GM19239 (cell line): ENCODE data around the gene RGS9BP.

Experiments
- DNase-seq: peaks from one replicate; pipeline ENCODE4 v3.0.0; 2011; ENCODE audit warnings: low spot score; ENCODE audit not compliant: insufficient read length
- FAIRE-seq: peaks from 2 replicates; lab custom pipeline; 2011; peaks lifted over from hg19 to GRCh38; lab: Jason Lieb, UNC

Gene RGS9BP

DNA sequence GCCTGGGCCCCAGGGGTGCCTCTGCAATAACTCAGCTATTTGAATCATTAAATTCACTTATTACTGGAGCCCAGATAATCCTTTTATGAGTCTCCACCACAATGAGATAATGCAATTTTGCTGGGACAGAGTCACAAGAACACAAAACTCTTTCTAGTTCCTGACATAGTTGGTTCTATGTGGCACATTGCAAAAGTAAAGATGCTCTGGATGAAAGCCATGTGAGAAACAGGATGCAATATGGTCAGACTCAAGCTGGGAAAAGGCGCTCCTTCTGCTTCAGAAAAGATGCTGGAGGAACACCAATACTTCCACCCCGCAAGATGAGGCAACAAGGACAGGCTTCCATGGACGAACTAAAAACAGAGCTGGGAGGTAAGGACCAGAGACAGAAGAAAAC, 6.3 kb upstream of the RGS9BP start:
- FAIRE-seq (no peak), DNase-seq (no peak)

DNA sequence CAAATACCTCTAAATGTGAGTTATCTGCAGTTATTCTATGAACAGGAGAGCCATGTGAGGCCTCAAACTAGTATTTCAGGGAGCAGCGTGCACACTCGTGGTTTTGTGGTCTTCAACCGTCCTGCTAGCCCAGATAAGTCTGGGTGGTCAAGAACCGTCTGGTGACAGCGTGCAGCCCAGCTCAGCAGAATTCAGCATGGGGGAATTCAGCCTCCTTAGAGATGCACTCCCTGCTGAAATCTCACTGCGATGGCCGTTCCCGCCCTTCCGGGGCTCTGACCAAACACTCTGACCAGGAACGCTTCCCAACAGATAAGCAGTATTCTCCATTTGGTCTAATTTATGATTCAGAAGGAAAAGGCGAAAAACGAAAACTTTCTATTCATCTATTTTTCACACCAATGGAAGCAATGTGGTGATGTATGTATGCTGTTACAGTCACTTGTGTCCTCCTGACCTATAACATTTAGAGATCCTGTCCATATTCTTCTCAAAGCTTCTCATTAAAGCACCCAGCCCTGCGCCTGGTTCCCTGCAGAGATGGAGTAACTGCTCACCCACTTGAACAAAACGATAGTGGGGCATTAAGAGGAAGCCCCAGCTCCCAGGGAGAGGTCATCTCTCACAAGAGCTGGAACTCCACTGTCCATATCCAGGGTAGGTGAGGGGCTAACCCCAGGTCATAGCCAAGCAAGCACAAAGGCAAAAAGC, 3.6 kb upstream of the RGS9BP start:
- FAIRE-seq (no peak), DNase-seq (no peak)

DNA sequence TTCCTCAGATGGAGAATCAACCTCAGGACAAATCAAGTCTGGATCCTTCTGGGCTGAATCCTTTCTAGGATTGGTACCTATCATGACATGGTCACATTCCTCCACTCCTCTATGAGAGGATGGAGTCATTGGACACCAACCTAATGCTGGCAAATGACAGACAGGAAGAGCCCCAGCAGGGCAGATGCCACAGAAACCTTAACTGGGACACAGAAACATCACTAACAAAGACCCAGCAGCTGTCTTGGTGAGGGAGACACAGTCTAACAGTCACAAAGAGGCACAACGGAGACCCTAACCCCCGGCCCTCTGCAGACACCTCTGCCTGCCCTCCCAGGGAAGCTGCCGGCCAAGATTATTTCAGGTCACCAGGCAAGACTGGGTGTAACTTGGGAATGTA, 2.8 kb upstream of the RGS9BP start:
- DNase-seq (no peak), FAIRE-seq (no peak)

DNA sequence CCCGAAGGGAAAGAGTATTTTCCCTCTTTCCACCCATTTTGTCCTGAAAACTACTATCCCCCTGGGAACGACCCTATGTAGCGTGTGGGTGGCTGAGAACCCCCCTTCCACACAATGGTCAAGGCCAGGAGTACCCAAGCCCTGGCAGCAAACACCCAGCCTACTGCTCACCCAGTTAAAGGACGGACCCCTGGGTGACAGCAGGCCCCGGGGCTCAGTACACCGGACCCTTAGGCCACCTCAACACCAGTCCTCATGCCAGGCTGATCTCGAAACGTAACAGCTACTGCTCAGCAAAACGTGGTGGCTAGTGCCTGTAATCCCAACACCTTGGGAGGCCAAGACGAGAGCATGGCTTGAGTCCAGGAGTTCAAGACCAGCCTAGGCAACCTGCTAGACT, 2.1 kb upstream of the RGS9BP start:
- DNase-seq (no peak), FAIRE-seq (no peak)

DNA sequence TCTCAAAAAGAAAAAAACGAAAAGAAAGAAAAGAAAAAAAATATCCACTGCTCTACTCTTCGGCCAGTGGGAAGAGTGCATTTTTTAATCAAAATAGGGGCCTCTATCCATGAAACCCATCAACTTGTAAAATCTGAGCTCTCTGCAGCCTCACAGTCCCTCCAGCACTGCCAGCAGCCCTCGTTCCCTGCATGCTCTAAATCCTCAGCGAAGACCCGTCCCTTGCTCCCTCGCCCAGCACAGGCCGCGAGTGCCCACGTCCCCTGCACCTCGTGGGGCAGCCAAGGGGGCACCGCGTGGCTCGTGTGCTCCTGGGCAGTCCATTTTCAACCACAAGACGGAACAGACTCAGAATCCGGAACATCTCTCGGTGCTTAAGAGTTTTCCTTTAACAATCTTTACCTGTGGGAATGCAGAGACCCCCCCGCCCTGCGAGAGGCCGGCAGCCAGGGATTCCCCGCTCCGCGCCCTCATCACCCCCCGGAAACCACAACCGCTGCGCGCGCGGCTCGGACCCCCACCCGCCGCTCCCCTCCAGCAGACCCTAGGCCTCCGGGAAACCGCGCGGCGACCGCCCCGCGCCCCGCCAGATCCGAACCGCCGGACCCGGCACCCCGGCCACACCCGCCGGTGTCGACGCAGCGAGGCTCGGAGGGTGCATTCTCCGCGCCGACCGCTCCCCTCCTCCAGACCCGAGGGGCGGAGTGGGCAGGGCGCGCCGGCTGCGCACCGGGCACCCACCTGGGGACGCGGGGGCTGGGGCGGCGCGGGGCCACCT, 1.3 kb upstream of the RGS9BP start:
- DNase-seq (no peak), FAIRE-seq (no peak)

DNA sequence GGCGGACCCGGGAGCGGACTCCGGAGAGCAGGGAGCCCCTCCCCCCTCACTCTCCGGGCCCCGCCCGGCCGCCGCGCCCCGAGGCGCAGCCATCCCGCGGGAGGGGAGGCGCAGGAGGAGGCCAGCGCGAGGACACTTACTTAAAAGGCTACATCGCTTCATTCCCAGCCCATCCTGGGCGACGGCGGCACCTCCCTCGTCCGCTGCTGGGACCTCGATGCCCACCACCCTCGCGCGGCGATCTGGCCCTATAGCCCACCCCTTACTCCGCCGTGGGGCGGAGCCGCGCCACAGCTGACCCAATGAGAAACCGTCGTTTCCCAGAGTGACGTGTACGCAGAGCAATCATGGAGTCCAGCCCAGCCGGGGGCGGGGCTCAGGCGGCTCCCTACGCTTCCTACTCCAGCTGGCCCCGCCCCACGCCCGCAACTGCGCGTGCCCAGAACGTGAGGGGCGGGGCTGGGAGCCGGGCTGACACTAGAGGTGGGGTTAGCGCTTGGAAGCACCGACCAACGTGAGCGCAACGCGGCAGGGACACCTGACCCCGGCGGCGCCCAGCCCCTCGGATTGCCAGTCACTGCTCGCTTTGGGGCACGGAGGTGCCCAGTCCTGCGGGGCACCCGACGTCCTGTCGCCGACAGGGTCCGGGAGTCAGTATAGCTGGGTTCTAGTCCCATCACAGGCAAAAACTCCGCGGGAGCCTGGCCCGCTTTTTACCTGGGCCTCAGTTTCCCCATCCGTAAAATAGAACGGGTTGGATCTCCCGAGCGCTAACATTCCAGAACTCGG, 523 bp upstream of the RGS9BP start, which contains the start of gene ANKRD27:
Gene ANKRD27 (minus strand): TSS at position 250 of the 789 bp plus-strand sequence. CDS start 16,165 bp downstream, outside the sequence.
- peak; percentile 81 for FAIRE-seq
- peak; percentile 98 for DNase-seq

DNA sequence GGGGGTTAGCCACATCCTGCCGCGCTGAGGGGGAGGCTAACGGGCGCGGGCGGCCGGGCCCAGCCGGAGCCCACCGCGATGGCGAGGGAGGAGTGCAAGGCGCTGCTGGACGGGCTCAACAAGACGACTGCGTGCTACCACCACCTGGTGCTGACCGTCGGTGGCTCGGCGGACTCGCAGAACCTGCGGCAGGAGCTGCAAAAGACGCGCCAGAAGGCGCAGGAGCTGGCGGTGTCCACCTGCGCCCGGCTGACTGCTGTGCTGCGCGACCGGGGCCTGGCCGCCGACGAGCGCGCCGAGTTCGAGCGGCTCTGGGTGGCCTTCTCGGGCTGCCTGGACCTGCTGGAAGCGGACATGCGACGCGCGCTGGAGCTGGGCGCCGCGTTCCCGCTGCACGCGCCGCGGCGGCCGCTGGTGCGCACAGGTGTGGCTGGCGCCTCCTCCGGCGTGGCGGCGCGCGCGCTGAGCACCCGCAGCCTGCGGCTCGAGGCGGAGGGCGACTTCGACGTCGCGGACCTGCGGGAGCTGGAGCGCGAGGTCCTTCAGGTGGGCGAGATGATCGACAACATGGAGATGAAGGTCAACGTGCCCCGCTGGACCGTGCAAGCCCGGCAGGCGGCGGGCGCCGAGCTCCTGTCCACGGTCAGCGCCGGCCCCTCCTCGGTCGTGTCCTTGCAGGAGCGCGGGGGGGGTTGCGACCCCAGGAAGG, 692 bp downstream of the RGS9BP start:
- DNase-seq (no peak), FAIRE-seq (no peak)

DNA sequence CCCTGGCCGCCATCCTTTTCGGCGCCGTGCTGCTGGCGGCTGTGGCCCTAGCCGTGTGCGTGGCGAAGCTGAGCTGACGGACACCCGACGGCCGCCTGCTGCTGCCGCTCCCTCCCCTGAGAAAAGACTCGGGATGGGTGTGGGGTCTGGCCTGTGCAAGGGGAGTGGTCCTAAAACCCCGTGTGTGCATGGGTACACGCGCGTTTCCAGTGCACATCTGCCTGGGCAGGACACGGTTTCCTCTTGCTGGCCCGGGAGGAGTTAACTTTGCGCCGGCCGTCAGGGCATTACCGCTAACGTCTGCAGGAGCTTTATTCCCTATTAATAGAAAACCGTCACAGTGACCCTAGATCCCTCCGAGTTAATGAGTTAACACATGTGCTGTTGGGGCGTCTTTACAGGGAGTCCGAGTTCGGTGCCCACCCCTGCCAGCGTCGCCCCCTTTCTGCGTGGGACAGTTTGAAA, 1.3 kb downstream of the RGS9BP start:
- DNase-seq (no peak), FAIRE-seq (no peak)

DNA sequence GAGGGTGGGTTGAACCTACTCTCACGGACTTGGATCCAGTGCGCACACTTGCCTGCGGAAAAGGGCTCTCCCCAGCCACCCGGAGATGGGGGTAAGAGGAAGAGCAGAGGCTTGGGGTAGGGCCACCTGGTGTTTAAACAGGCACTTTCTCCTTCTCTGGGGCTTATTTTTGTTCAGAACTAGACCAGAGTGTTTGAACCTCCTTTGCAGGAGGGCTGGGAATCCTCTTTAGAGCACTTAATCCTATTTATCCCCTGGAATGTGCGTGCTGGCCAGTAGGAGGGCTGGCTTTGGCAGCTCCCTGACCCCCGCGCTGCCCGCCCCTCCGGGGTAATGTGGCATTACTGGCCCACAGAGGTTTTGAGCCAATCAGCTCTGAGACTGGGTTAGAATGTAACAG, 2.0 kb downstream of the RGS9BP start:
- FAIRE-seq (no peak), DNase-seq (no peak)

DNA sequence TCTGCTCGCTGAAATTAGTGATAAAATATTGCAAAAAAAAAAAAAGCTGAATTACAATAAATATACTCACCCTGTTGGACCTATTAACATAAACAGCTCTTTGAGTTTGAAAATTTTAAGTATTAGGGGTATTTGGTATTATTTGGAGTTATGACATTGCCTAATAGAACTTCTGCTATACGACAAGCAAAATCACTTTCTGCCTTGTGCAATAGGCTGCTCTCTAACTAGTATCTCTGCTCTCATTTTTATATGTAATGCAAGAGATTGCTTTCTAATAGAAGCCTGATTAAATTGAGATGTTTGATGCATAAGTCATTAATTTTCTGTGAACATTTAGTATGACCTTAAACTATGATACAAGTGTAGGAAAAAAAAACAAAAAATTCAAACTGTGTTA, 5.3 kb downstream of the RGS9BP start:
- DNase-seq (no peak), FAIRE-seq (no peak)

DNA sequence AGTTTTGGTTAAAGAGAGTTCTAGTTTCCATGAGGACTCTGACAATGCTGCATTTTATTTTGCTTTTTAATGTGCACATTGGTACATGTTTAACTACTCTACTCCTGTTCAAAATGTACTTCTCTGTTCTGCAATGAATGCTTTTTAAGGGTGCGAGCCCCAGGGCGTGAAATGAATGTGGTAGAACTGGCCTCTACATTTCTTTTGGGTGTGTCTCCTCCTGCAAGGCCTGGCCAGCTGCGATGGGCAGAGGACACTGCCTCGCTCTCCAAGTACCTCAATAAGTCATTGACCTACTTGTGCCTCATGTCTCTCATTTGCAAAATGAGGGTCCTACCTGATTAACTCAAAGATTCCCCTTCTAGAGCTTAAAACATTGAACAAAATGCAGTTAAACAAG, 6.7 kb downstream of the RGS9BP start:
- FAIRE-seq (no peak), DNase-seq (no peak)

DNA sequence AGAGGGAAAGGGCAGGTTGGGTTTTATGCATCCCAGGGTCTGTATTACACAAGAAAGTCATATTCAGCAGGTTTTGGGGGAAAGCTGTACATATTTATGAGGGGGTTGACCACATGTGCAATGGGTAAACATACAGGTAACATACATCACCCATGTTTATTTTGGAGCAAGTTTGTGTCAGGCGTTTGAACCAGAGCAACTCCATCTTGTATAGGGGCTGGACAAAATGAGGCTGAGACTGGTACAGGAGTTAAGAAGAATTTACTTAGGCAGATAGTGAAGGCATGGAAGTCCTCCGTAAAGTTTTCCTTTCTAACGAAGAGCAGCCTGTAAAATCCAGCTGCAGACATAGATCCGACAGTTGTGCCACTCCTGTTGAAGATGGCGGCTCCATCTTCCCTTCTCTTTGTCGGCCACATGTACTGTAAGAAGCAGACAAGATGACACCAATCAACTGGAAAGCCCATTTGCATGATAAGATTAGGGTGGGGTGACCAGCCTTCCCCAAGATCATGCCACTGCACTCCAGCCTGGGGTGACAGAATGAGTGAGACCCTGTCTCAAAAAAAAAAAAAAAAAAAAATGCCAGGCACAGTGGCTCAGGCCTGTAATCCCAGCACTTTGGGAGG, 11.3 kb downstream of the RGS9BP start:
- FAIRE-seq (no peak), DNase-seq (no peak)

DNA sequence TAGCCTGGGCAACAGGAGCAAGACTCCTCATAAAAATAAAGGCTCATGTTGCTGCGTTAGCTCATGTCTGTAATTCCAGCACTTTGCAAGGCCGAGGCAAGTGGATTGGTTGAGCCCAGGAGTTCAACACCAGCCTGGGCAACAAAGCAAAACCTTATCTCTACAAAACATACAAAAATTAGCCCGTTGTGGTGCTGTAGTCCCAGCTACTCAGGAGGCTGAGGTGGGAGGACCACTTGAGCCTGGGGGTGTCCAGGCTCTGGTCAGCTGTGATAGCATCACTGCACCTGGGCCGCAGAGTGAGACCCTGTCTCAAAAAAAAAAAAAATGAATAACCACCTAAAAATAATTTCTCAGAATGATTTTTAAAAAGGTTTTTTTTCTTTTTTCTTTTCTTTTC, 12.0 kb downstream of the RGS9BP start:
- FAIRE-seq (no peak), DNase-seq (no peak)

DNA sequence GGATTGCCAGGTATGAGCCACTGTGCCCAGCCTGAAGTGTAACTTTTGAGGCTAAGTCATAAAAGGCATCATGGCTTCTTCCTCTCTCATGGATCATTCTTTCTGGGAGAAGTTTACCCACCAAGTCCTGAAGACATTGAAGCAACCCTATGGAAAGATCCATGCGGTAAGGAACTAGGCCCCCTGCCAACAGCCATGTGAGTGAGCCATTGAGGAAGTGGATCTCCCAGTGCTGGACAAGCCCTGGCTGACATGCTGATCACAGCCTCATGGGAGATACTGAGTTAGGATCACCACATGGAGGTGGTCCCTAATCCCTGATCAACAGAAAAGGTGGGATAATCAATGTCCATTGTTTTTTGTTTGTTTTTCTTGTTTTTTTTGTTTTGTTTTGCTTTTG, 12.7 kb downstream of the RGS9BP start:
- DNase-seq, result no peak
- FAIRE-seq, result no peak

DNA sequence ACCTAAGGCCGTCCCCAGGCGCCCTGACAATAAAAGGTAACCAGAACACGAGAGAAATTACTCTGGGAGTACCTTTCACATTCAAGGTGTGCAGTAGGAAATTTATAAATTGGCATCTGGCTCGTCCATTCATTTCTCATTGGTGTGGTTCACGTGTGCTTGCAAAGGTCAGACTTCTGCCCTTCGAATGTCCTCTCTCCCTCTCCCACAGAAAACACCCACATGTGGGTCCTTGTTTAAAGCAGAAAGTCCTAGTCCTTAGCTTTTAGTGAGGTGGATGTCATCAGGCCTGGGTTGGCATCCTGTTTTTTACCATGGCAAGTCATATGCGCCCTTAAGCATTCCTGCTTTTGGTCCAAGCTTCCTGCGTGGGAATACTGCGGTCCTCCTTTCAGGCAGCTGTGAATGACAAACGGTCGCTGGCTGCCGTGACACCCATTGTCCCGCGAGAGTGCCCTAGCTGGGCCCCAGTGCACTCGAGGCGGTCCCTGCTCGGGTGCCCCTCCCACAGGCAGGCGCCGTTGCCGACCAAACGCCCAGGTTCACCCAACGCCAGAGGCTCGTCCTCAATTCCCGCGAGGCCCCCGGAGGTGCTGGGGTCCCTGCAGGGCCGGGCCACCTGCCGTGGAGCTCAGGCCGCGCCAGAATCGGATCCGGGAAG, 15.8 kb downstream of the RGS9BP start, which contains the start of gene NUDT19:
Gene NUDT19 (plus strand): TSS at position 531 of the 661 bp plus-strand sequence. CDS start 140 bp downstream, outside the sequence.
- peak; percentile 81 for DNase-seq
- no peak for FAIRE-seq

DNA sequence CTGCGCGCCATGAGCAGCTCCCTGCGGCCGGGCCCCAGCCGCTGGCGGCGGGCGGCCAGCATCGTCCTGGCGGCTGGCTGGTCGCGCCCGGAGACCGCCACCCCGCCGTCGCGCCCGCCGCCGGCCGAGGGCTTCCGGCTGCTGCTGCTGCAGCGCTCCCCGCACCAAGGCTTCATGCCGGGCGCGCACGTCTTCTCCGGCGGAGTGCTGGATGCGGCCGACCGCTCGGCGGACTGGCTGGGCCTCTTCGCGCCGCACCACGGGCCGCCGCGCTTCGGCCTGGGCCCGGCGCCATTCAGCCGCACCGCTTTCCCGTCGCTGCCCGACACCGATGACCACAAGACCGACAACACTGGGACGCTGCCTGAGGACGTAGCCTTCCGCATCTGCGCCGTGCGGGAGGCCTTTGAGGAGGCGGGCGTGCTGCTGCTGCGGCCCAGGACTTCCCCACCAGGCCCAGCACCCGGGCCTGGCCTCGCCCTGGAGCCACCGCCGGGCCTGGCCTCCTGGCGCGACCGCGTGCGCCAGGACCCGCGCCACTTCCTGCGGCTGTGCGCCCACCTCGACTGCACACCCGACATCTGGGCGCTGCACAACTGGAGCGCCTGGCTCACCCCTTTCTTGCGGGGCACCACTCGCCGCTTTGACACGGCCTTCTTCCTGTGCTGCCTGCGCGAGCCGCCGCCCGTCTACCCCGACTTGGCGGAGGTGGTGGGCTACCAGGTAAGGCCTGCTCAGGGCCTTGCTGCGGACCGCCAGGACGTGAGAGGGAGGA, 16.5 kb downstream of the RGS9BP start:
- peak; percentile 43 for DNase-seq

DNA sequence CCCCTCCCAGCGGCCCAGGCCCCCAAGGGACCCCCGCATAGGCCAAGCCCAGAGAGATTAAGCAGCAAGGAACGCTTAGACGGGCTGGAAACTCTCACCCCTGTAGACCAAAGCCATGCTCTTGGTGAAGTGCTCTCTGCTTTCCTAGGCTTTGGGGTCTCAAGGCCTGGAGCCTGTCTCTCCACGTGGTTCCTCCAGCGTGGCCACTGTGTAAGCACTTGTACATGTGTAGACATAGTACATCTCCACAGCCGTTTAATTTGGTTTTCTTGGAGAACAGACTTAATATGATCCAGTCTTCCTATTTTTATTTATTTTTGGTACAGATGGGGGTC, 17.0 kb downstream of the RGS9BP start:
- FAIRE-seq (no peak), DNase-seq (no peak)

More for the DNA sequence above, 16.5 kb downstream of the RGS9BP start:
- no peak for FAIRE-seq
